Endometrial microvascular endothelial cells (primary cell): ENCODE results near the gene C22orf15. TPM values are rescaled to one million over a fixed set of nuclear protein-coding genes. Genes with fewer than 3 reads are reported as not detected.

ENCODE experiments used
- in situ Hi-C: cut with HindIII; loops from 2 replicates; pipeline ENCODE4 v1.10.0; 2017; ENCODE audit warnings: low sequenced_read_pairs, low pct_unique_long_range_greater_than_20kb; ENCODE audit errors: inconsistent ontology term
- total RNA-seq: library from RNA; depleted of rRNA; stranded (reverse); fragments of >200 nt; gene quantifications from one replicate; pipeline ENCODE4 v1.2.3, GENCODE V29; 2015; ENCODE audit errors: inconsistent ontology term

The C22orf15 gene
- total RNA-seq, 1 donor from 2014 or later = not detected

- in situ Hi-C loops = no loop called here
Observed at GRCh38 chr22:23782703-23783102, 19.9 kb downstream of the C22orf15 start.

GRCh38 chr22:23783265-23784150 is 20.7 kb downstream of the C22orf15 start:
- in situ Hi-C loops = no loop called here

GRCh38 chr22:23784215-23784732 is 21.5 kb downstream of the C22orf15 start:
- in situ Hi-C loops = no loop called here

GRCh38 chr22:23786261-23786710 is 23.5 kb downstream of the C22orf15 start:
- in situ Hi-C loops = no loop called here

GRCh38 chr22:23786752-23787599 is 24.2 kb downstream of the C22orf15 start, which contains the start of gene SMARCB1:
Gene SMARCB1, plus strand, starts transcription at chr22:23786966. Its CDS starts 204 bp downstream, at chr22:23787170.
- in situ Hi-C loops = no loop called here

- in situ Hi-C loops = no loop called here
Observed at GRCh38 chr22:23787600-23787896, 24.8 kb downstream of the C22orf15 start.

GRCh38 chr22:23787910-23788309 is 25.1 kb downstream of the C22orf15 start:
- in situ Hi-C loops = no loop called here

- in situ Hi-C loops = no loop called here
Observed at GRCh38 chr22:23789121-23789520, 26.3 kb downstream of the C22orf15 start.

GRCh38 chr22:23789638-23790037 is 26.8 kb downstream of the C22orf15 start:
- in situ Hi-C loops = no loop called here

GRCh38 chr22:23790819-23791737 is 28.3 kb downstream of the C22orf15 start:
- in situ Hi-C loops = no loop called here

GRCh38 chr22:23791738-23792645 is 29.2 kb downstream of the C22orf15 start:
- in situ Hi-C loops = no loop called here

- in situ Hi-C loops = no loop called here
Observed at GRCh38 chr22:23793326-23793725, 30.5 kb downstream of the C22orf15 start.

GRCh38 chr22:23796461-23796860 is 33.7 kb downstream of the C22orf15 start:
- in situ Hi-C loops = no loop called here

GRCh38 chr22:23800297-23801237 is 37.8 kb downstream of the C22orf15 start:
- in situ Hi-C loops = no loop called here

- in situ Hi-C loops = no loop called here
Observed at GRCh38 chr22:23801238-23801821, 38.5 kb downstream of the C22orf15 start.

GRCh38 chr22:23801886-23802377 is 39.1 kb downstream of the C22orf15 start:
- in situ Hi-C loops = no loop called here
